ENCODE results near the gene FNDC3B.

The FNDC3B gene

DNA sequence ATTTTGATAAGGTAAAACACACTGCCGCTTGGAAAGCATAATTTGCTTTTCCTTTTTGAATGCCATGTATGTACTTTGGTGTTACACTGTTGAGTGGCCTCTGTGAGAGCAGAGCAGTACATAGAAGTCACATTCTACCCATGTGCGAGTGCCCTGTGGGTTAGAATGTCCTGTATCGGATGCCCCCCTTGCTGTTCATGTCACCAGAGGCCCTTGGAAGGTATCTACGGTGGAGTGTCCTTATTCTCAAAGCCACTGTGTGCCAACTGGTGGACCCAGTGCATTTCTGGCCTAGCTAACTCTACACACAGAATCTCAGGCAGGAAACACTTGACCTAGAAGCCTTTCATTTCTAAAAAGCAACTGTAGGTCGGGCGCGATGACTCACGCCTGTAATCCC, 271.8 kb downstream of the FNDC3B start:
- peaks cover 12% of the 10 kb centered on the region for H3K79me2 ChIP-seq (ENCODE audit: control insufficient read depth, insufficient read depth, low read length, unreplicated experiment)
- H3K36me3 ChIP-seq (ENCODE audit: insufficient read depth, low read length), result peaks cover 59% of the 10 kb centered on the region
- no peaks in the 10 kb centered on the region for H3K27me3 ChIP-seq (ENCODE audit: insufficient read depth, low read length)
- H2AFZ ChIP-seq (ENCODE audit: low read length, unreplicated experiment), result no peak overlapping the region
- H3K4me3 ChIP-seq (ENCODE audit: low read depth, low read length), result no peak overlapping the region
- peaks cover 43% of the 10 kb centered on the region for H3K4me1 ChIP-seq (ENCODE audit: control insufficient read depth, insufficient read depth, low read length, unreplicated experiment)
- H3K27ac ChIP-seq (ENCODE audit: low read depth, low read length), result no peak overlapping the region; the same call in 1 of the 2 replicates

DNA sequence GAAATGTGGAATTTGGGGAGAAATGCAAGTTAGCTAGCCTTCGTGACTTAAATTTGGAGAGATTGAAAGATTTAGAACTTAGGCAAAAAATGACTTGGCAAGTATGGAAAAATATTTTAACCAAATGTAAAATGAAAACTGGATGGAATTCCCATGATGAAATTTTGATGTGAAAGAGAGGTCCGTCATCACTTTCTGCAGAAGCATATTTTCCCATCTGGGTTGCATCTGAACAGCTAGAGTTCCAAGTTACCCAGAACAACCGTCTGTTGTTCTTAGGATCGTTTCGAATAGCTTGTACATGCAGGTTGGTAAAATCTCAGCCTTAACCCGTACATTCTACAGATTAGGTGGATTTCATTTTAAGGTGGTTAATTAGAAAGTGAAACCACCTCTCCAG, 272.6 kb downstream of the FNDC3B start:
- H3K27me3 ChIP-seq (ENCODE audit: insufficient read depth, low read length), result no peaks in the 10 kb centered on the region
- H3K36me3 ChIP-seq (ENCODE audit: insufficient read depth, low read length), result peaks cover 64% of the 10 kb centered on the region
- no peak overlapping the region for H3K27ac ChIP-seq (ENCODE audit: low read depth, low read length)
- peaks cover 43% of the 10 kb centered on the region for H3K4me1 ChIP-seq (ENCODE audit: control insufficient read depth, insufficient read depth, low read length, unreplicated experiment)
- H3K4me3 ChIP-seq (ENCODE audit: low read depth, low read length), result no peak overlapping the region
- peaks cover 5% of the 10 kb centered on the region for H3K79me2 ChIP-seq (ENCODE audit: control insufficient read depth, insufficient read depth, low read length, unreplicated experiment)
- no peak overlapping the region for H2AFZ ChIP-seq (ENCODE audit: low read length, unreplicated experiment)

DNA sequence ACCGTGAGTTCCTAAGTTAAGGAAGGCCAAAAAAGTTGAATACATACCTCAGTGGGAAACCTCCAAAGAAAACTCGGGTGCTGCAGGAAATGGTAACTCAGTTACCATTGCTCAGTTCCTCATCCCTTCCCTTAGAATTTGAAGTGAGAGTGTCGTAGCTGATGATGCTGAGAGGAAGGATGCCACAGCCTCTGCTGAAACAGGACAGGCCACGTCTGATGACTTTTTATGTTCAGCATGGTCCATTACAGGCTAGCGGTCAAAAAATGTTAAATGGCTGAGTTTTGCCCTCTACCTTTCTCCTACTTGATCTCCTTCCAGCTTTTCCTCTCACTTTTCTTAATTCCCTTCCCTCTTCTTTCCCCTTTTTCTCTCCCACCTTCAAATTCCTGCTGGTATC, 273.3 kb downstream of the FNDC3B start:
- peaks cover 41% of the 10 kb centered on the region for H3K4me1 ChIP-seq (ENCODE audit: control insufficient read depth, insufficient read depth, low read length, unreplicated experiment)
- H2AFZ ChIP-seq (ENCODE audit: low read length, unreplicated experiment), result no peak overlapping the region
- H3K36me3 ChIP-seq (ENCODE audit: insufficient read depth, low read length), result peaks cover 62% of the 10 kb centered on the region
- no peak overlapping the region for H3K4me3 ChIP-seq (ENCODE audit: low read depth, low read length)
- H3K79me2 ChIP-seq (ENCODE audit: control insufficient read depth, insufficient read depth, low read length, unreplicated experiment), result peaks cover 4% of the 10 kb centered on the region
- H3K27me3 ChIP-seq (ENCODE audit: insufficient read depth, low read length), result no peaks in the 10 kb centered on the region
- H3K27ac ChIP-seq (ENCODE audit: low read depth, low read length), result peak overlapping the region; percentile 5; the same call in 1 of the 2 replicates

DNA sequence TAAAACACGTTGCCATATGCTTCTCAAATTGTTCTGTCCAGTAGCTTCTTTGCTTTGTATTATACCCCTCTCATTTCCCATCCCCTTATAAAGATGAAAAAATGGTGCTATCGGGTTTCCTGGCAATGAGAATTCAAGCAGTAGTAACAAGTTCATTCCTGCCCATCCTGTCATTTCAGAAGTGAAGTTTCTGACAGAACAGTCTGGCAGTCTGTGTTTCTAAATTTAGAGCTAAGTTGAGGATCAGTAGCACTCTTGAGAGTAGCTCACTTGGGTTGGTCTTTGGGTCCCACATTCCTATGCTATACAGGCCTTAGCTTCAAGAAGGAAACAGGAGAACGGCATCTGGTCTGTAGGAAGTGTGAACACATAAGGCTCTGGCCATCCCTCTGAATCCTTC, 274.3 kb downstream of the FNDC3B start:
- Histone ChIP-seq H3K36me3 (ENCODE audit: insufficient read depth, low read length) (peaks cover 60% of the 10 kb centered on the region), H3K27ac (ENCODE audit: low read depth, low read length) (peak overlapping the region; percentile 24; the same call in 1 of the 2 replicates), H3K79me2 (ENCODE audit: control insufficient read depth, insufficient read depth, low read length, unreplicated experiment) (peaks cover 8% of the 10 kb centered on the region), H3K4me3 (ENCODE audit: low read depth, low read length) (no peak overlapping the region), H3K27me3 (ENCODE audit: insufficient read depth, low read length) (no peaks in the 10 kb centered on the region), H2AFZ (ENCODE audit: low read length, unreplicated experiment) (no peak overlapping the region), H3K4me1 (ENCODE audit: control insufficient read depth, insufficient read depth, low read length, unreplicated experiment) (peaks cover 49% of the 10 kb centered on the region)

DNA sequence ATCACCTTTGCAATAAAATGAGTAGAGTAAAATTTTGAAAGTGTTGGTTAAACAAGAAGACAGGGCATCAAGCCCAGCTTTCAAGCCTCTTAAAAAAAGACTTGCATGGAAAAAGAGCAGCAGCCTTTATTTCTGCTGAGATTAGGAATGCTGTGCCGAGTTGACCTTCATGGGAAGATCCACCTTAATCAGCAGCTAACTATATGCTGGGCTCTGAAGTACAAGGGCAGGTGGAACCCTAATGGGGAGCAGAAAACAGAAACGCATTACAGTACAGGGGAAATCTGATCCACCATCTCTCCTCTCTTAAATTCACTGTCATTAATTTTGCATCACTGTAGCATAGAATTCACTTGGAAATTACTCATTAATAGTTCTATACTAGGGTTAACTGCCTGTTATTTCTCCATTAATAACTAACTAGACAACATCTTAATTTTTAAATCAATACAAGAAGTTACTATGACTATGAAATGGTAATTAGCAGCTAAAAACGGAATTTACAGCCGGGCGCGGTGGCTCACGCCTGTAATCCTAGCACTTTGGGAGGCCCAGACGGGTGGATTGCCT, 275.3 kb downstream of the FNDC3B start:
- H3K79me2 ChIP-seq (ENCODE audit: control insufficient read depth, insufficient read depth, low read length, unreplicated experiment), result peaks cover 13% of the 10 kb centered on the region
- peaks cover 59% of the 10 kb centered on the region for H3K4me1 ChIP-seq (ENCODE audit: control insufficient read depth, insufficient read depth, low read length, unreplicated experiment)
- H3K36me3 ChIP-seq (ENCODE audit: insufficient read depth, low read length), result peaks cover 57% of the 10 kb centered on the region
- no peaks in the 10 kb centered on the region for H3K27me3 ChIP-seq (ENCODE audit: insufficient read depth, low read length)
- H3K4me3 ChIP-seq (ENCODE audit: low read depth, low read length), result no peak overlapping the region
- peak overlapping the region; percentile 99; the same call in 1 of the 2 replicates for H3K27ac ChIP-seq (ENCODE audit: low read depth, low read length)
- H2AFZ ChIP-seq (ENCODE audit: low read length, unreplicated experiment), result no peak overlapping the region

DNA sequence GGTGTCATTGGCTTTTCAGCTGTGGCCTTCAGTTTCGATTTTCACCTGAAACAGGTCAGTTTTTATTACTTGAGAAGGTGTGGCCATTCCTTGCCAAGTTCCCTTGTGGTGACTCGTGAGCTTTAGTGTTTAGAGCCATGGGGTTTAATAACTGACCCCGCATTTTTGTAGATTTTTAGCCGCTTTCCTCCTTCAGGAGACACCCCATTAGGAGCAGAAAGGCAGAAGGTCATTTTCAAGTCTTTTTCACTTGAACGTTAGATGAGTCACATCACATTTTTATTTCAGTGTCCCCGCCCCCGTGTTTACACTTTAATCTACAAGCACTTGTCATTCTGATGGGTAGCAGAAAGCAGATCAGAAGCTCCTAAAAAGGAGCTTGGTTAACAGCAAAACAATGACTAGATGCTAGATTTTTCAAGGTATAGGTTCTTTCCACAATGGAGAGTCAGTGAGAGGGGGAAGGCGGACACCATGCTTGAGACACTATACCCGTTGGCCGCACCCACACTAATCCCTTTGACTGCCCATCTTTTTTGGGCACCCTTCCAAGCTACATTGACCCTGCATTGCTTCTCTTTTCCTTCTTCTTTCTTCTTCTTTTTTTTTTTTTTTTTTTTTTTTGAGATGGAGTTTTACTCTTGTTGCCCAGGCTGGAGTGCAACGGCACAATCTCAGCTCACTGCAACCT, 276.2 kb downstream of the FNDC3B start:
- H3K27ac ChIP-seq (ENCODE audit: low read depth, low read length), result peak overlapping the region; percentile 99
- no peak overlapping the region for H2AFZ ChIP-seq (ENCODE audit: low read length, unreplicated experiment)
- peaks cover 53% of the 10 kb centered on the region for H3K36me3 ChIP-seq (ENCODE audit: insufficient read depth, low read length)
- no peaks in the 10 kb centered on the region for H3K27me3 ChIP-seq (ENCODE audit: insufficient read depth, low read length)
- peaks cover 17% of the 10 kb centered on the region for H3K79me2 ChIP-seq (ENCODE audit: control insufficient read depth, insufficient read depth, low read length, unreplicated experiment)
- H3K4me3 ChIP-seq (ENCODE audit: low read depth, low read length), result no peak overlapping the region
- H3K4me1 ChIP-seq (ENCODE audit: control insufficient read depth, insufficient read depth, low read length, unreplicated experiment), result peaks cover 67% of the 10 kb centered on the region

DNA sequence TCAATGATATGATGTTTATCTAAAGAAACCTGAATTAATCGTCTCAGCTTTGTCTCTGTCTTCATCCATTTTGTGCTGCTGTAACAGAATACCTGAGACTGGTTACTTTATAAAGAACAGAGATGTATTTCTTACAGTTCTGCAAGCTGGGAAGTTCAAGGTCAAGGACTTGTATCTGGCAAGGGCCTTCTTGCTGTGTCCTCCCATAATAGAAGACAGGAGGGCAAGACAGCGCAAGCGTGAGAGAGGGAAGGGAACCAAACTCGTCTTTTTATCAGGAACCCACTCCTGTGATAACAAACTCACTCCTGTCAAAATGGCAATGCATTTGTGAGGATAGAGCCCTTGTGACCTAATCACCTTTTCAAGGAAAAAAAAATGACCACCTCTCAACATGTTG, 277.4 kb downstream of the FNDC3B start:
- H3K27ac ChIP-seq (ENCODE audit: low read depth, low read length), result peak overlapping the region; percentile 99
- H3K36me3 ChIP-seq (ENCODE audit: insufficient read depth, low read length), result peaks cover 45% of the 10 kb centered on the region

DNA sequence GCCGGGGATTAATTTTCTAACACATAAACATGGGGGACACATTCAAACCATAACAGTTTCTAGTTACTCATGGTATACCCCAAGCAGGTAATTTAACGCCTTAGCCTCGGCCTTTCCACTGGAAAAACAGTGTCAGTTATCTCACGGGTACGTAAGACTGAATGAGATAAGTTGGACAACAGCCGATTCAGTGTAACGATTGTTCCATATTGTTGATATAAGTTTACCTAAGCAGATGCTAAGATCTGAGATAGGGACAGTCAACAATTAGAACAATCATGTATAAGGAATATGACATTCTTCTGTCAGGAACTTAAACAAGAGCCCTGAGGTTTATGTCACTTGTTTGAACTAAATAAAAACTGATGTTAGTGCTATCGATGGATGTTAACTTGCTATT, 278.1 kb downstream of the FNDC3B start:
- H3K4me1 ChIP-seq (ENCODE audit: control insufficient read depth, insufficient read depth, low read length, unreplicated experiment), result peaks cover 79% of the 10 kb centered on the region
- peaks cover 44% of the 10 kb centered on the region for H3K36me3 ChIP-seq (ENCODE audit: insufficient read depth, low read length)
- 0 out of 2 replicates have a peak overlapping the region, but pooled peaks have one; percentile 37 for H3K4me3 ChIP-seq (ENCODE audit: low read depth, low read length)
- no peak overlapping the region for H2AFZ ChIP-seq (ENCODE audit: low read length, unreplicated experiment)
- H3K27me3 ChIP-seq (ENCODE audit: insufficient read depth, low read length), result no peaks in the 10 kb centered on the region
- peaks cover 24% of the 10 kb centered on the region for H3K79me2 ChIP-seq (ENCODE audit: control insufficient read depth, insufficient read depth, low read length, unreplicated experiment)
- peak overlapping the region; percentile 99 for H3K27ac ChIP-seq (ENCODE audit: low read depth, low read length)

More for the DNA sequence above, 277.4 kb downstream of the FNDC3B start:
- peaks cover 19% of the 10 kb centered on the region for H3K79me2 ChIP-seq (ENCODE audit: control insufficient read depth, insufficient read depth, low read length, unreplicated experiment)
- H2AFZ ChIP-seq (ENCODE audit: low read length, unreplicated experiment), result no peak overlapping the region
- no peaks in the 10 kb centered on the region for H3K27me3 ChIP-seq (ENCODE audit: insufficient read depth, low read length)
- H3K4me3 ChIP-seq (ENCODE audit: low read depth, low read length), result no peak overlapping the region
- H3K4me1 ChIP-seq (ENCODE audit: control insufficient read depth, insufficient read depth, low read length, unreplicated experiment), result peaks cover 76% of the 10 kb centered on the region

DNA sequence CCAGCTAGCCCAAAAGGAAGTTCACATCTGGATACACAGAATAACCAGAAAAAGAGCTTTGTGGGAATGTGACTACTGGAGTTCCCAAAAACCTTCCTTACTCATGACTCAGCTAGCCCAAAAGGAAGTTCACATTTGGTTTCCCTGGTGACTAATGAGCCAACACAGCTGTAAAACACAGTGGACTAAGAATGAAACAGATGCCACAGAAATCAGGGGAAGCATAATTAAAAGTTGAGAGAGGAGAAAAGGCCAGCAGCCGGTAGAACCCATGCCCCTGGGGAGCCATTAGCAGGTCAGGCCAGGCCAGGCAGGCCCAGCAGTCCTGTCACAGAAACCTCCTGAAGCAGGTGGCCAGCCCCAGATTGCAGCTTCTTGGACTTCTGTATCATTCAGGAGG, 278.6 kb downstream of the FNDC3B start:
- Histone ChIP-seq H3K36me3 (ENCODE audit: insufficient read depth, low read length) (peaks cover 42% of the 10 kb centered on the region), H3K27ac (ENCODE audit: low read depth, low read length) (peak overlapping the region; percentile 99), H3K4me1 (ENCODE audit: control insufficient read depth, insufficient read depth, low read length, unreplicated experiment) (peaks cover 82% of the 10 kb centered on the region), H2AFZ (ENCODE audit: low read length, unreplicated experiment) (no peak overlapping the region), H3K27me3 (ENCODE audit: insufficient read depth, low read length) (no peaks in the 10 kb centered on the region), H3K4me3 (ENCODE audit: low read depth, low read length) (peak overlapping the region; percentile 37; the same call in 1 of the 2 replicates), H3K79me2 (ENCODE audit: control insufficient read depth, insufficient read depth, low read length, unreplicated experiment) (peaks cover 24% of the 10 kb centered on the region)

DNA sequence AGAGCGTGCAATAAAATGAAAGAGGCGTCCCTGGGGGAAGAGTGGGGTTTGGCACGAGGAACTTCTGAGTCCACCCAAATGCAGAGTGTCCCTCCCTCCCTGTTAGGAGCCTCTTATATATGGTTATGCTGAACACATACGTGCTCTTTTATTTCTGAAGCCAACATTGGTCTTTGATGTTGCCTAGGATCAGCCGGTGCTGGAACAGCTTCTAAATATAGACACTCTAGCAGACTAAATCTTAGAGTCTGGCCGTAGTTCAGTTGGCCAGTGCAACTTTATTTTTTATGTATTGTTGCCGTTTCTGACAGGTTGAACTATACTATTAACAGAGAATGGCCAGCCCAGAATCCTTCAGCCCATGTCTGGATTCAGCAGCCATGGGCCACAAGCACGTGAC, 280.2 kb downstream of the FNDC3B start:
- H3K79me2 ChIP-seq (ENCODE audit: control insufficient read depth, insufficient read depth, low read length, unreplicated experiment), result peaks cover 24% of the 10 kb centered on the region
- H3K27ac ChIP-seq (ENCODE audit: low read depth, low read length), result peak overlapping the region; percentile 99; the same call in 1 of the 2 replicates
- H3K27me3 ChIP-seq (ENCODE audit: insufficient read depth, low read length), result no peaks in the 10 kb centered on the region
- H3K4me3 ChIP-seq (ENCODE audit: low read depth, low read length), result no peak overlapping the region
- H3K4me1 ChIP-seq (ENCODE audit: control insufficient read depth, insufficient read depth, low read length, unreplicated experiment), result peaks cover 83% of the 10 kb centered on the region
- peaks cover 39% of the 10 kb centered on the region for H3K36me3 ChIP-seq (ENCODE audit: insufficient read depth, low read length)
- H2AFZ ChIP-seq (ENCODE audit: low read length, unreplicated experiment), result no peak overlapping the region

DNA sequence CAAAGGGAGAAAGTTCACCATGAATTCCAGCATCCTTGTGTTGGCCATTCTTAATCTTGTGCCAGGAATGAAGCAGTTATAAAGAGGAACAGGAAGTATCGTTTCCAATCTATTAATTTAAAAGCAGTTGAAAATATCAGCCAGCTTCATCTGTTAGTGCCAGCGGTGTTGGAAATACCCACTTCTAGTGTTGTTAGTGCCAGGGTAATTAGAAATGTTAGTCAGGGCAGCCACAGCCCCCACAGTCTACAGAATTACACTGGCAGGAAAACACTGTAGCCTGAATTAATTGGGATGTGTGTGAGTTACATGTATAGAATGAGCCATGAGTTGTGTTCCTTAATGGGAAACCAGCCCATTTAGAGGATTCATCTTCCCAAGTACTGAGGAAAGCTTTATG, 281.1 kb downstream of the FNDC3B start:
- H3K27ac ChIP-seq (ENCODE audit: low read depth, low read length), result peak overlapping the region; percentile 73
- peaks cover 24% of the 10 kb centered on the region for H3K79me2 ChIP-seq (ENCODE audit: control insufficient read depth, insufficient read depth, low read length, unreplicated experiment)
- no peaks in the 10 kb centered on the region for H3K27me3 ChIP-seq (ENCODE audit: insufficient read depth, low read length)
- no peak overlapping the region for H2AFZ ChIP-seq (ENCODE audit: low read length, unreplicated experiment)
- H3K4me3 ChIP-seq (ENCODE audit: low read depth, low read length), result no peak overlapping the region
- peaks cover 78% of the 10 kb centered on the region for H3K4me1 ChIP-seq (ENCODE audit: control insufficient read depth, insufficient read depth, low read length, unreplicated experiment)
- H3K36me3 ChIP-seq (ENCODE audit: insufficient read depth, low read length), result peaks cover 46% of the 10 kb centered on the region
